Kidney epithelial cell (primary cell): Measurements from ENCODE around the gene NDUFS8. TPM values are rescaled to one million over a fixed set of nuclear protein-coding genes. Genes with fewer than 3 reads are reported as not detected.
A peak's percentile ranks its signal among the peaks of the same experiment; 100 is the strongest.

Experiments
- DNase-seq: peaks from one replicate; pipeline ENCODE4 v3.0.0-alpha.2; 2010; ENCODE audit warnings: low read depth
- H3K27me3 ChIP-seq: 2 replicates; pipeline ENCODE4 v1.6.0; 2011; ENCODE audit warnings: low read length; ENCODE audit not compliant: control insufficient read depth, insufficient read depth
- H3K36me3 ChIP-seq: 2 replicates; pipeline ENCODE4 v1.5.1; 2011; ENCODE audit warnings: low read length; ENCODE audit not compliant: control insufficient read depth, insufficient read depth
- H3K4me3 ChIP-seq: 2 replicates; pipeline ENCODE4 v1.5.1; 2011; ENCODE audit warnings: low read depth, mild to moderate bottlenecking, control low read depth, low read length
- total RNA-seq: library from RNA; depleted of rRNA; stranded (reverse); fragments of >200 nt; gene quantifications from 2 replicates; pipeline ENCODE4 v1.2.3, GENCODE V29; 2015
- TF ChIP-seq, protein P1 (sequence below): IDR thresholded peaks from 2 replicates; pipeline ENCODE4 v1.5.1; 2011; ENCODE audit warnings: mild to moderate bottlenecking, moderate library complexity, low read length, control low read depth, inconsistent platforms; ENCODE audit not compliant: insufficient read depth, poor library complexity, severe bottlenecking

The NDUFS8 gene
- total RNA-seq, 1 donor from 2014 or later = 246 TPM

DNA sequence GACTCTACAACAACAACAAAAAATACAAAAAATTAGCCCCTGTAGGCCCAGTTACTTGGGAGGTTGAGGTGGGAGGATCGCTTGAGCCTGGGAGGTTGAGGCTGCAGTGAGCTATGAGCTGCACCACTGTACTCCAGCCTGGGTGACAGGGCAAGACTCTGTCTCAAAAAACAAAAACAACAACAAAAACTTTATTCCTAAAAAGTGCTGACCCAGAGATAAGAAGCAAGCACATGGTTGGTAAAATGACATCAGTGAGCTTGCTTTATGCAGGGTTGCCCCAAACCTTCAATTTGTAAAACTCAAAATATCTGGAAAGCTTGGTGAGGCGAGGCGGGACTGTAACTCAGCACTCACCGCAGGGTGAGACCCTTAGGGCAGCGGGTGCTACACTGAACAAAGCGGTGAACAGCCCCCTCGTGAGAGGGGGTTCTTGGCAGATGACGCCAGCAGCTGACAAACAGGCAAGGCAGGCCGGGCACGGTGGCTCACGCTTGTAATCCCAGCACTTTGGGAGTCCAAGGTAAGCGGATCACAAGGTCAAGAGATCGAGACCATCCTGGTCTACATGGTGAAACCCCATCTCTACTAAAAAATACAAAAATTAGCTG is 4.9 kb downstream of the NDUFS8 start:
- Histone ChIP-seq H3K36me3 (peaks cover 1% of the 10 kb centered on the region), H3K27me3 (no peaks in the 10 kb centered on the region), H3K4me3 (no peak overlapping the region)
- TF ChIP-seq, protein P1, sequence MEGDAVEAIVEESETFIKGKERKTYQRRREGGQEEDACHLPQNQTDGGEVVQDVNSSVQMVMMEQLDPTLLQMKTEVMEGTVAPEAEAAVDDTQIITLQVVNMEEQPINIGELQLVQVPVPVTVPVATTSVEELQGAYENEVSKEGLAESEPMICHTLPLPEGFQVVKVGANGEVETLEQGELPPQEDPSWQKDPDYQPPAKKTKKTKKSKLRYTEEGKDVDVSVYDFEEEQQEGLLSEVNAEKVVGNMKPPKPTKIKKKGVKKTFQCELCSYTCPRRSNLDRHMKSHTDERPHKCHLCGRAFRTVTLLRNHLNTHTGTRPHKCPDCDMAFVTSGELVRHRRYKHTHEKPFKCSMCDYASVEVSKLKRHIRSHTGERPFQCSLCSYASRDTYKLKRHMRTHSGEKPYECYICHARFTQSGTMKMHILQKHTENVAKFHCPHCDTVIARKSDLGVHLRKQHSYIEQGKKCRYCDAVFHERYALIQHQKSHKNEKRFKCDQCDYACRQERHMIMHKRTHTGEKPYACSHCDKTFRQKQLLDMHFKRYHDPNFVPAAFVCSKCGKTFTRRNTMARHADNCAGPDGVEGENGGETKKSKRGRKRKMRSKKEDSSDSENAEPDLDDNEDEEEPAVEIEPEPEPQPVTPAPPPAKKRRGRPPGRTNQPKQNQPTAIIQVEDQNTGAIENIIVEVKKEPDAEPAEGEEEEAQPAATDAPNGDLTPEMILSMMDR = no peak
- DNase-seq = no peak

DNA sequence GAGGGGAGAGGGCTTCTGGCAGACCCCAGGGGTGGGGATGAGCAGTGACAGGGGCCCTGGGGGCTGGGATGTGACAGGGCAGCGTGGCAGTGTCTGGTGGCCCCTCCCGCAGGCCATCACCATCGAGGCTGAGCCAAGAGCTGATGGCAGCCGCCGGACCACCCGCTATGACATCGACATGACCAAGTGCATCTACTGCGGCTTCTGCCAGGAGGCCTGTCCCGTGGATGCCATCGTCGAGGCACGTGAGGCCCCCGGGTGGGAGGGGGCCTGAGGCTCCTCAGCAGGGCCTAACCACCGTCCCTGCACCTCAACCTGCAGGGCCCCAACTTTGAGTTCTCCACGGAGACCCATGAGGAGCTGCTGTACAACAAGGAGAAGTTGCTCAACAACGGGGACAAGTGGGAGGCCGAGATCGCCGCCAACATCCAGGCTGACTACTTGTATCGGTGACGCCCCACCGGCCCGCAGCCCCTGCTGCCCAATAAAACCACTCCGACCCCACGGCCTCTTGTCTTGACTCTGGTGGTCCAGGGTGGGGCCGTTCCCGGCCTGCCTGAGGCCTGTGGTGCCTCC is 5.7 kb downstream of the NDUFS8 start:
- H3K36me3 ChIP-seq = peaks cover 1% of the 10 kb centered on the region
- H3K4me3 ChIP-seq = no peak overlapping the region
- H3K27me3 ChIP-seq = no peaks in the 10 kb centered on the region
- DNase-seq = no peak
- TF ChIP-seq, protein P1 = no peak

DNA sequence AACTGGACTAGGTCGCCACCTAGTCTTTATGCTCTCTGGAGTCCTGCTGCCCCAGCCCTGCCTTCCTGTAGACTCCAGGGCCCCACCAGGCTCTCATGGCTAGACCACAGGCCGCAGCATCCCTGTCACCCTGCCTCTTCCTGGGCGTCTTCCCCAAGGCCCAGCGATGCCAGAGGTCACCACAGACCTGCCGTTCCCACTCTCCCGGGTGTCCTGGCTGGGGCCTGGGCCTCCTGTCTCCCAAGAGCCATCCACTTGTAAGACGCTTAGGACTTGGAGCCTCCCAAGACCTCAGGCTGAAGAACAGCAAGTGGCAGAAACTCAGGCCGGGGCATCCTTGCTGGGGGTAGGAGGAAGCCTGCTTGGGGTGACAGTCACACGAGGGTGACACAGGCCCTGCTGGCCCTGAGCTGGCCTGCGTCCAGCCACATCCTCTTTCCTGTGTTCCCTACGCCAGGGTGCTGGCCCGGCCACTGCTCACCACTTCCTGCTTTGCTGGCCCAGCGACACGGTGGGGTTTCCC is 6.3 kb downstream of the NDUFS8 start:
- Histone ChIP-seq H3K27me3 (no peaks in the 10 kb centered on the region), H3K4me3 (no peak overlapping the region), H3K36me3 (peaks cover 1% of the 10 kb centered on the region)
- TF ChIP-seq, protein P1 = no peak
- DNase-seq = no peak

DNA sequence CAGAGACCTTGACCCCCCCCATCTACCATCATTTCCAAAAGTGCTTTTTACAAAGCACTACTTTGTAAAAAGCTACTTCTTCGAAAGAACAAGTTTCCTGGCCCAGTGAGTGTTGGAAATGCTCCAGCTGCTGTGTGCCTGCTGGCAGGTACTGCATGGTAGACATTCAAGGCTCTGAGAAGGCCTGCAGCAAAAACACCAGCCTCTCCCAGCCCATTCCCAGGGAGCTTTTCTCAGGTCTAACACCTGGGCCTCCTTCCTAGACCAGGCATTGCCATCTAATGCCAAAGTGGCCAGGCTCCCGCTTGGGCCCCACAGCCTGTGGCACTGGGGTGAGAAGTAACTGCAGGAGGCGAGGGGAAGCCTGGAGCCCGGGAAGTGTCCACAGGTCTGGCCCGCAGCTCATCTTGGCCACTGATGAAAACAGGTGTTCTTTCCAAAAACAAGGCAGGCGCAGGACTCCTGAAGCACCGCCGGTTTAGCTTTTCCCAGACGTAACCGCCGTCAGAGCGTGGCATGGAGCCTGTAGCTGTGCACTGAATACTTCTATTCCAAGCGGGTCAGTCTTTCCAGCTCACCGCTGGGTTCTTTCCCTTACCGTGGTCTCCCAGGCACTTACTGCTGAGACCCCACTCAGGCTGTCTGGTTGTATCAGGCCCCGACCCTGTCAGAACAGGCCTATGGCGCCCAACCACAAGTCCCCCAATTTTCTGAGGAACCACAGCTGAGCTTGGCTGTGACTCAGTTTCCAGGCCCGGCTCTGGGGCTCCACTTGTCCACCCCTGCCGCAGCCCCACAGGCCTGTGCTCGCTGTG is 7.1 kb downstream of the NDUFS8 start:
- no peak overlapping the region for H3K4me3 ChIP-seq
- no peaks in the 10 kb centered on the region for H3K27me3 ChIP-seq
- no peak for DNase-seq
- TF ChIP-seq, protein P1 = no peak
- H3K36me3 ChIP-seq = peaks cover 1% of the 10 kb centered on the region

DNA sequence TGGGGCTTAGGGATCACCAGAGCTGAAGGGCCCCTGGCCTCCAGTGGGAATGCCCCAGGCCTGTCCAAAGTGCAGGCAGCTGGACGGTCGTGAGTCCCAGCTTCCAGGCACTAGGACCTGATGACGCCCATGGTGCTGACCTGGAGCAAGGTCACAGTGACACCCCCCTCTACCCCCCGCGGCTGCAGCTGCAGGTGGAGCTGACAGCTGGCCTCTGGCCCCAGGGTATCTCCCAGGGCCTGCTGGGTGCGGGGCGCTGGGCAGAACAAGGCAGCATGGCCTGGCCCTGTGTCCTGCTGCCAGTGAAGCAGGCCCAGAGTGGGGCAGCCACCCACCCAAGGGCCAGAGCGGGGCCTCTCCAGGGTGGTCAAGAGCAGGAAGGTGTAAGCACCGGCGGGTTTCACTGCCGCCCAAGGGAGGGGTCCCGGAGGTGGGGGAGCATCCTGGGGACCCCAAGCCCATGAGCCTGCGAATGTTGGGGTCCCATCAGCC is 7.8 kb downstream of the NDUFS8 start:
- Histone ChIP-seq H3K27me3 (no peaks in the 10 kb centered on the region), H3K4me3 (peak overlapping the region; percentile 68), H3K36me3 (peaks cover 1% of the 10 kb centered on the region)
- TF ChIP-seq, protein P1 = no peak
- DNase-seq = no peak
